NCI-H446 treated with DMSO at 0.1 percent for 48 hours (cell line): Measurements from ENCODE around the gene ZFAND3.
"Not testable (repeated sequence)": the region's sequence is repeated elsewhere in the genome, so short reads cannot be mapped to it uniquely, and the experiment has no call there.

Experiments
- DNase-seq: peaks from one replicate; lab custom pipeline; 2025; lab: John Stamatoyannopoulos, UW

The ZFAND3 gene

DNA sequence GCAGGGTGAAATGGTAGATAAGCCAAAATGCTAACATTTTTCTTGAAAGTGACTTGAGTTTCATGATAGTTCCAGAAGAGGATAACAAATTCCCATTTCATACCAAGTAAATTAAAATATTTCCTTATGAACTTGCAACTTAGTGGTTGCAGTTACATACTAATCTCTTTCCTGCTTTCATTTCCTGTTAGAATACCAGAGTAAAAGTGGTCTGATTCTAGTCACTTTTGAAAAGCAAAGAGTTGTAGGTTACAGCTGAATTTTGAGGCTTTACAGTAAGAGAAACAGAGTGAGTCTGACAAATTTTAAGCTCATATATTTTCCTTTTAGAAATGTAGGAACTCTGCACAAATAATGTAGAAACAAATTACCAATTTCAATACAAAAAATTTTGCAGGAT, 117.4 kb downstream of the ZFAND3 start:
- DNase-seq = no peak

DNA sequence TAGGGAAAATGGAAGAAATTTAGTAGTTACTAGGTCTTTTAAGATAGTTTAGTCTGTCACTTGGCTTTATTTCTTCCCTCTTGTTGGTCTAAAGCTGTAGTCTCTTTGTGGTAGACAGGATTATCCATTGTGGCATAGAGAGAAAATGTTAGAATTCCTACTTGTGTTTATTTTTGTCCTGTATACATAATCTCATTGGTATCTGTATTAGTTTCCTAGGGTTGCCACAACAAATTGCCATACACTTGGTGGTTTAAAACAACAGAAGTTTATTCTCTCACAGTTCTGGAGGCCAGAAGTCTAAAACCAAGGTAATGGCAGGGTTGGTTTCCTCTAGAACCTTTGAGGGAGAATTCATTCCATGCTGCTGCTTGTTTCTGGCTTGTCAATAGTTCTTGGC, 119.4 kb downstream of the ZFAND3 start:
- no peak for DNase-seq

DNA sequence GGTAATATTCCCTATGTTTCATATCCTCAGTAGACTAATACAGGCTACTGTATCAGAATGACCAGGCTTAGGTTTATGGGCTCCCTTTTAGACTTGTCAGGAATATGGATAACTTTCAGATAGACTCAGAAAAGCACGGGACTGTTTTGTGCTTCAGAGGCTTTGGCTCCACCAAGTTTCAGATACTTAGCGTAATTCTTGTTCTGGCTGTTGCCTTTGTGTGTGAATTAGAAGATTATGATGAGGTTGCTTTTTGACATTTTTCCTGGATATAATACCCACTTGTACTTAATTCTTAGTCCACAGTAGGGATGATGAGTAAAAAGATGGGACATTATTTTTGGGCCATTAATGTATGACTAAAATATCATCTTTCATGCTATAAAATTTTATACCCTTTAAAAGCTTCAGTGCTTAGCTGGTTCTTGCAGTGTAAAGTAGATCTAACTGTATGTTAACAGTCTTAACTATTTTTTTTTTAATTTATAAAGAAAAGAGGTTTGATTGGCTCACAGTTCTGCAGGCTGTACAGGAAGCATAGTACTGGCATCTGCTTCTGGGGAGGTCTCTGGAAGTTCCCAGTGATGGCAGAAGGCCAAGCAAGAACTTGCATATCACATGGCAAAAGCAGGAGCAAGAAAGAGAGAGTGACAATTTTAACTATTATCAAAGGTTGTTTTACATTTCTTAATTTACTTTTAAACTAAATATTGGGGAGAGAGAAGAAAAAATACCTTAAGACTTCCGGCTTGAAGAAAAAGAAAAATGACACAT, 120.7 kb downstream of the ZFAND3 start:
- DNase-seq = no peak

DNA sequence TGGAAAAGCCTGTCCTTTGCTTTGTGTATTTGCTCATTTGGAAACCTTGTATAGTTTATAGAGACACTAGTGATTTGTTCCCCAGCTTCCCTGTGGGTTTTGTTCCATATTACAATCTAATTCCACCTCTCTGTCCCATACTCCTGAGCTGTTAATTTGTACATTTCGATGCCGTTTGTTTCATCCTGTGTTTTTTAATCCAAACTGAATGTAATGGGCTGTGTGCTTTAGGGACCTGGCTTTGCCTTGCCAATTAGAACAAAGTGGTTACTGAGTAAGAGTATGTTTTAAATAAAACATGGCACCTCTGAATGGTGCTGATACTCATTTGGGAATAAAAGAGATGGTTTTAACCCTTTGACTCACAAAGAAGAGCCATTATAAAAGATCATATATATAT, 122.3 kb downstream of the ZFAND3 start:
- DNase-seq = no peak

DNA sequence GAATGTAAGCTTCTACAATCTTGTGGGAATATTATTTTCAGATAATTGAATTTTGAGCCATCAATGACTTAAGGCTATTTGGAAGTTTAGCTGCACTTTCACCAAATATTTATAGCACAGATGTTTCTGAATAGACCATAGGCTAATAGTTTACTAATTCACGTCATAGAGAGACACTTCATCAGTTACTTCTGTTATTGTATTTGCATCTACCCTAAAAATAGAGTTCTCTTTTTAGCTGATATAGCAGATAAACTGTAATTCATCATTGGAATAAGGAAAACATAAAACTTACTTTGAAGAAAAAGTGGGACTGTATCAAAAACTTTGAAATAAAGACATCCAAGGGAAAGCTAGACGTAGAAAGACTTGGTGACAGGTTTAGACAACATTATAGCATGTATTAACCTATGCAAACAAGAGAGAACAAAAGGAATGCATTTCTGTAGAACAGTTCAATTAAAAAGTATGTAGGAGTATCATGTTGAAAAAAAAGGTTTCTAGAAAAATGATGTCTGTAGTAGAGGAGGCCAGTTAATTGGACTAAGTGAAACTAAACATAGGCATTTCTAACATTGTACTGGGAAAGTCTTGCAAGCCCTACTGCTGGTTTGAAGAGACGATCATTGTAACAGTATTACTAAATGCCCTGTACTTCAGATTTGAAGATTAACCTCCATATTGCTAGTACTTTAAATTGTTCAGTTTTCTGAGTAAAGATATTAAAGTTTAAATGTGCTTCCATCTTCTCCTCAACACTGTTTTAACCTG, 123.3 kb downstream of the ZFAND3 start:
- no peak for DNase-seq

DNA sequence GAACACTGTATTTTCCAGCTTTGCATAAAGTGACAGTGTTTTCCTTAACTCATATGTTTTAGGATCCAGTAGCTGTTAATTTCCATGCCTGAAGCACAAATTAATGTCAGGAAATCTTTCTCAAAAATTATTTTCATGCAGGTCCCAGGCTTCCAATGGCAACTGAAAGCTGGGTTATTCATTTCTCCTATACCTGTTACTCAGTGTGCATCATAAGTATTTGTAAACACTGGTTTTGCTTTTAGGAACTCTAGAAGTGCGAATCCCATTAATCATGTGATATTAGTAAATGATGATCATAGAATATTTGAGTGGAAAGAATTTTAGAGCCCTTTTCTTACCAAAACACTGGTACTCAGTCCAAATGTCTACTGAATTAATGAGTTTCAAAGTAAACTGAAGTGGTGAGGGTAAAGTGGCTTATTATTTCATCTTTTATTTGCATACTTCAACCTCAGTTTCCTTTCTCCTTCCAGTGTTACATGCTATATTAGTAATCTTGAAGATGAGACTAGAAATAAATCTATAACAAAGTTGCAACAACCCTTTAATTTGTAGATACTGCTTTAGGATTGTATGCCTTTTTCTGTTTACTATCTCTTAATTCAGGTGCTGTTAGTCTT, 124.0 kb downstream of the ZFAND3 start:
- DNase-seq = no peak

DNA sequence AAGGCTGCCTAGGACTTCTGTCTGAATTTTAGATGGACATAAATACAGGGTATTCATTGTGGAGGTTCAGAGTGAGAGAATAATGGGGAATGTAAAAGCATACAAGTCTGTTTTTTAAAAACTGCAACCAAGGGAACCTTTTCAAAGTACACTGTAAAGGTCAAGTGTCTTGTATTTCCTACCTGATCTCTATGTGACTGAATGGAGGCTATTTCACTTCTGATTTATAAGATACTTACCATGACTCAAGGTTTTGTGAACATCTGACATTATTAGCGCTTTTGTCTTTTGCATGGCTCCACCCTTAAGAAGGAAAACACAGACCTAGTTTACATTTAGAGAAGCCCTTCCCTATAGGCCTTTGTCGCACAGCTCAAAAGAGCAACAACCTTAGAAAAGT, 126.5 kb downstream of the ZFAND3 start:
- DNase-seq = no peak

DNA sequence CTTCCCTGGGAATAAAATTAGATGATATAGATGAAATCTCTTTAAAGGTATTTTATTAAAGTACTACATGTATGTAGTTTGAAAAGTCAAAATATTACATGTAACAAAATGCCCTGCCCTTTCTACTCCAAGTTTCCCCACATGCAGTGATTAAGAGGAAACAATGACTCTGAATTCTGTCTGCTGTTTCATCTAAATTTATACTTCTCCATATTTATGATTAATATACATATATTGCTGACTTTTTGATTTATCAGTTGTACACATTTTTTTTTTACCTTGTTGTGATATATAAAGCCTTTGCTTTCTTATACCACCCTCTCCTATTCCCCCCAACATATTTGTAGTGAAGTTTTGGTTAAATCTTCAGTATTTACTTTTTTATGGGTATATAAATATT, 127.9 kb downstream of the ZFAND3 start:
- DNase-seq = no peak

DNA sequence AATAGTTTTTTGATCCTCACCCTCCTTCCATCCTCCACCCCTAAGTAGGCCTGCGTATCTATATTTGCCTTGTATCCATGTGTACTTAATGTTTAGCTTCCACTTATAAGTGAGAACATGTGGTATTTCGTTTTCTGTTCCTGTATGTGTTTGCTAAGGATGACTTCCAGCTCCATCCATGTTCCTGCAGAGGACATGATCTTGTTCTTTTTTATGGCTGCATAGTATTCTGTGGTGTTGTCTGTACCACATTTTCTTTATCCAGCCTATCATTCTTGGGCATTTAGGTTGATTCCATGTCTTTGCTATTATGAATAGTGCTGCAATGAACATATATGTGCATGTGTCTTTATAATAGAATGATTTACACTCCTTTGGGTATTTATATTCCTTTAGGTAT, 129.1 kb downstream of the ZFAND3 start:
- not testable (repeated sequence) for DNase-seq

DNA sequence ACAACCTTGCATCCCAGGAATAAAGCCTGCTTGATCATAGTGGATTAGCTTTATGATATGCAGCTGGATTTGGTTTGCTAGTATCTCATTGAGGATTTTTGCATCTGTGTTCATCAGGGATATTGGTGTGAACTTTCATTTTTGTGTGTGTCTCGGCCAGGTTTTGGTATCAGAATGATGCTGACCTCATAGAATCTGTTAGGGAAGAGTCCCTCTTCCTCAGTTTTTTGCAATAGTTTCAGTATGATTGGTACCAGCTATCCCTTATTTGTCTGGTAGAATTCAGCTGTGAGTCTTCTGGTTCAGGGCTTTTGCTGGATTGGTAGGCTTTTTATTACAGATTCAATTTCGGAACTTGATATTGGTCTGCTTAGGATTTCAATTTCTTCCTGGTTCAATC, 132.5 kb downstream of the ZFAND3 start:
- no peak for DNase-seq

DNA sequence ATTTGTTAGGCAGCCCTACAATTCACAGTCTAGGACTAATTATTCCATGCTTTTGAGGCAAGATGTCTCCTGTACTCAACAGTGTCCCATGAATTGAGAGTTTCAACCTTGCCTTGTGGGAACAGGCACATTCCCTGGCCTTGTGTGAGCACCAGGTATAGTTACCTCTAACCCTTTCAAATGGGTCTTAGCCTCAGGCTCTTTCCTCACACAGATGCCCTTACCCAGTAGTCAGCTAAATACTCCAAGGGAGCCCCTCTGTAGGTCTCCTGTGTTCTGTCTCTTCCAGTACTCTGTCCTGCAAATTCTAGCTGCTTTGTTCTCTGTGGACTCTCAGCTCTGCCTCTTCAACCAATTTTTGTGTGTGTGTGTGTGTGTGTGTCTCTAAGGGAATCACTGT, 135.3 kb downstream of the ZFAND3 start:
- DNase-seq = no peak

DNA sequence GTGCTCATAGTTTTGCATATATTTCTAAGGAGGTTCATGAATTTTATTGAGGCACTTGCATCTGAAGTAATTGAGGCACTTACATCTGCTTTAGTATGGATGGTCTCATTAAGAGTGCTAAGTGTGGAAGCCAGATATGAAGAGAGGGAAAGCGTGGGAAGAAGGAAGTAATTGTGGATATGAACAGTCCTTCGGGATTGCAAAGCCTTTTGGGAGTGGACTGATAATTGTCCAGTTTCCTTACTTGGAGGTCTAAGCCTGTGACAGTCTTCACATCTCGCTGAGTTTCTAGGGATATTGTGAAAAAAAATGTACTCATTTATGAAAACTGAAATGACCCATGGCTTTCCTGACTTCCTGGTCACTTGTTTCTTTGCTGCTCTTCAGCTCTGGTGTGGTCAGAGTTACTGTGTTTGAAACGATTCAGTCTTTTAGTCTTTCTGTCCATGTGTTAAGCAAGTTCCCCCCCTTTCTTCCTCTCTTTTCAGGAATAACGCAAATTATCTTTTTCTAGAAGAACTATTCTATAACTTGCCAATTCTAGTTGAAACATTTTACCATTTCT, 137.3 kb downstream of the ZFAND3 start:
- DNase-seq = no peak

DNA sequence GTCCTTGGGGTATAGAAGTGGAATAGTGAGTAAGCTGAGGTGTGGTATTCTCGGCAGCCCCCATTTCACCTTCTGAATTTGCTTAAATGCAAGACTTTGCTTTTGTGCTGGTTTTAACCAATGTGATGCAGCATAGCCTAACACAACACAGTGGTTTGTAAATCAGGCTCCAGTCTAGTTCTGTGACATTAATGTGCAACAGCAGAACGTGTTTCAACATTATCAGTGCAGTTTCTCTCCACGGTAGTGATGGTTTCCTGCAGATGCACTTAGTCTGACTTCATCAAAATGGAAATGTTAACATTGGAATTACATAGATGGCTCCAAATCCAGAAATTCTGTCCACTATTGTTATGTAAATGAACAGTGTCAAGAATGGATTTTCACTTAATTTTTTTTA, 139.5 kb downstream of the ZFAND3 start:
- no peak for DNase-seq

DNA sequence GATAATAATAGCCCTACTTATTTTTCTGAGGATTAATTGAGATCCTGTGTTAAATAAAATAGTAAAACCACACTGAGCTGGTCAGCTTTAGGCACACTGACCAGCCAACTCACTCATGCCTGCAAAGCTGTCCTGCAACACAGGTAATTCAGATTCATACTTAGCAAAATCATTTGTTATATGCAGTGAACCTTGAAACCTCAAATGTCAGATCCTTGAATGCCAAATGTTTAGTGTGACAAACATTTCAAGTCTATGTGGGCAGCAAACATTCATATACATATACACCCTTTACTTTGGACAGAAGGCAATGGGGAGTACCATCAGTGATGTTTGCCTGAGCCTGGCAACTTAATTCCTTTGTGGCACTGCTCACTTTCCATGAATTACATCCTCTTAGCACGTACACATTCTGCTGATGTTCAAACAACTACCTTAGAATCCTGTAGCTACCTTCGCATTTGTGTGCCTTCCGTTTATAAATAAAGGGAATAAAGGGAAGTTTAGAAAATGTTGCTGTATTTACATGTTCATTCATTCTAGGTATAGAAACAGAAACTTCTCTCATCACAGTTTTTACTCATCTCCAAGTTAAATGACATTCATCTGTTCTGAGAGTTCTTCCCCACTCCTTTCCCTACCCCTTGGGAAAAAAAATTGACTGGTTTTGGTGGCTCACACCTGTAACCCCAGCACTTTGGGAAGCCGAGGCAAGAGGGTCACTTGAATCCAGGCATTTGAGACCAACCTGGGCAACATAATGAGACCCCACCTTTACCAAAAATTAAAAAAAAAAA, 140.8 kb downstream of the ZFAND3 start:
- DNase-seq = no peak

DNA sequence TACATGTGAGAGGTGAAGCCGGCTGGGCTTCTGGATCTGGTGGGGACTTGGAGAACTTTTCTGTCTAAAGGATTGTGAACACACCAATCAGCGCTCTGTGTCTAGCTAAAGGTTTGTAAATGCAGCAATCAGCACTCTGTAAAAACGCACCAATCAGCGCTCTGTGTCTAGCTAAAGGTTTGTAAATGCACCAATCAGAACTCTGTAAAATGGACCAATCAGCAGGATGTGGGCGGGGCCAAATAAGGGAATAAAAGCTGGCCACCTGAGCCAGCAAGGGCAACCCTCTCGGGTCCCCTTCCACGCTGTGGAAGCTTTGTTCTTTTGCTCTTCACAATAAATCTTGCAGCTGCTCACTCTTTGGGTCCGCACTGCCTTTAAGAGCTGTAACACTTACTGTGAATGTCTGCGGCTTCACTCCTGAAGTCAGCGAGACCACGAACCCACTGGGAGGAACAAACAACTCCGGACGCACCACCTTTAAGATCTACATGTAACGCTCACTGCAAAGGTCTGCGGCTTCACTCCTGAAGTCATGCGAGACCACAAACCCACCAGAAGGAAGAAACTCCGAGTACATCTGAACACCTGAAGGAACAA, 143.1 kb downstream of the ZFAND3 start:
- DNase-seq = not testable (repeated sequence)

DNA sequence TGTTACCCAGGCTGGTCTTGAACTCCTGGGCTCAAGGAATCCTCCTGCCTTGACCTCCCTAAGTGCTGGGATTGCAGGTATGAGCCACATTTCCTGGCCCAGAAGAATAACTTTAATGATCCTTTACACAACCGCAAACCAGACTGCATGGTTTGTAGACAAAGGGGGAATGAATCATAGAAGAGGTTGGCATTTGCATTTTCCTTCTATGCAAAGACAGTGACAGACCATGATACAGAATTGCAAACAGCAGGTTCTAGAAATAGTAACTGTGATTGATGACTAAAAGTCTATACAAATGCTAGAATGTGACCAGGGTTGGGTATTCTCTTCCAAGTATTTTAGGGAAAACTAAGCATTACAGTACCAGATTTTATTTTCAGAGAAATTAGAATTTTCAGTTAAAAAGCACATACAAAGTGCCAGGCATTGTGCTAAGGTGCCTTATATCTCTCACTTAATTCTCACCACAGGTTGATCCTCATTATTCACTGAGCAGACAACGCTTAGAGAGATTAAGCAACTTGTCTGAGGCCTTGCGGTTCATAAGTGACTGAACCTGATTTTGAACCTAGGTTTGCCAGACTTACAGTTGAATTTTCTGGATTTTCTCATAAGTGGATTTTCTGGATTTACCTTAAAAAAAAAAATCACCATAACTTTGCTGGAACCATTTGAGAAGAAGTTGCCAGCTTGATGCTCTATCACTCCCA, 146.6 kb downstream of the ZFAND3 start:
- no peak for DNase-seq

DNA sequence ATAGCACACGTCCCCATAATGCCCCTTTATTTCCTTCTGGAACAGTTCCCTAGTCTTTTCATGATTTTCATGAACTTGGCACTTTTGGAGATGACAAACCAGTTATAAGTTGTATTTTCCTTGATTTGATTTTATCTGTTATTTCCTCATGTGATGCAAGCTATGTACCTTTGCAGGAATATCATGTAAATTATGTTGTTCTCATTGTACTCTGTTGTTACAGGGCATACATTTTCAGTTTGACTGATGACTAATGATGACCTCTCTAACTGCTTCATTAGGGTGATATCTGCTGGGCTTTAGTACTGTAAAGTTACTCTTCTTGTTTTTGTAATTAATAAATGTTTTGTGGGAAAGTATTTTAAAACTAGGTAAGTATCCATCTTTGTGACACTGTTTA, 147.3 kb downstream of the ZFAND3 start:
- no peak for DNase-seq

DNA sequence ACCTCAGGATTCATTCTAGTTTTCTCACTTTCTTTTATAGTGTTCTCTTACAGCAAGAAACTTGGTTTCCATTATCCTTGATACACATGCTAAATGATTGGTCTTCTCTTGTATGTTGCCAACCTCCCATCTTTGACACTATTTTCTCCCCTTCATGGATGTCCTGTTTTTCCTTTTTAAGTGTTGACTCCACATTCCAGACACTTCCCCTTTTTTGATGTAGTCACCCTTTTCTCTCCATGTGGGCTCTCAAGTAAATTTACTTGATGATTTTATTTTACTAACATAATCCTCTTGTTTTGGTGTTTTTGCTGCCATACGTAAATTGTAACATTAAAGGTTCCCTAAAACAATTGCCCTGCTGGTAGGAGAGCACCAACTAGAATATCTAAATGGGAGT, 148.1 kb downstream of the ZFAND3 start:
- DNase-seq = no peak

DNA sequence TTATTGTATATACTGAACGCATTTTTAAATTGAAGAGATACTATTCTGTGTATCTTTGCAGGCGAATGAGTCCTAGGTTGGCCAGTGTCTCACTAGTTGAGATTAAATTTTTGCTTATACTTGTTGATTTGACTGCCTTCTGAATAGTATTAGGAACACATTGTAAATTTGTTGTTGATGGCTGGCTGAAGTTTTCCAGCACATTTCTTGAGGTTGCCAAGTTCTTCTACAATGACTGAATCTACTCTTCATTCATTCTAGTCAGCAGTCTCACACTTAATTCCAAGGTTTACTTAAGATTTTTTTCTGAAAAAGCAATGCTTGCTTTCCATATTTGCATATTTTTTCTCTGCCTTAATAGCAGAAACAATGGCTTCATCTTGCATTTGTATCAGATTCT, 151.7 kb downstream of the ZFAND3 start:
- DNase-seq = no peak

DNA sequence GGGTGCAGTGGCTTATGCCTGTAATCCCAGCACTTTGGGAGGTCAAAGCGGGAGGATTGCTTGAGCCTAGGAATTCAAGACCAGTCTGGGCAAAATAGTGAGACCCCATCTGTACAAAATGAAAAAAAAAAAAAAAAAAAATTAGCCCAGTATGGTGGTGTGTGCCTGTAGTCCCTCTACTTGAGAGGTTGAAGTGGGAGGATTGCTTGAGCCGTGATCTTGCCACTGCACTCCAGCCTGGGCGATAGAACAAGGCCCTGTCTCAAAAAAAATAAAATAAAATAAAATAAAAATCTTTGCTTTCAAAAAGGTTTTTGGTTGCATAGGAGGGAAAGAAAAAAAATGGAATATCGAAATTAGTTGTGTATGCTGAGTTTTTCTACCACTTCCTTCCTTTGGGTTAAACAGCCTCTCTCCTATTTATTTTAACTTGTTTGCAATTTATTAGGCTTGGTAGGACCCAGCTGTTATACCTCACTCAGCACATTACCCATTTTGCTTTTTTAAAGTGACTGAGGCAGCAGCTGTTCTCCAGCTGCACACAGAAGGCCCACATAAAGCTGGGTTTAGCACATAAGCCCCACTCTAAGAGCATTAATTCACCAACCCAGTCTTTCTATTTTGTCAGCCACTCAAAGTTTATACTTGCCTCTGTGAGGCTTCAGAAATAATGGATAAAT, 152.3 kb downstream of the ZFAND3 start:
- no peak for DNase-seq
